Erythroblast (primary cell): ENCODE measurements around the gene FILIP1.

Source experiments
- GATA1 ChIP-seq: IDR thresholded peaks from 2 replicates; pipeline ENCODE4 v1.6.1; 2011; ENCODE audit warnings: low read depth, mild to moderate bottlenecking, control low read depth, low read length, moderate library complexity
- POLR2A ChIP-seq: IDR thresholded peaks from 2 replicates; pipeline ENCODE4 v1.6.1; 2011; ENCODE audit warnings: mild to moderate bottlenecking, low read length

- no peak for TF ChIP-seq POLR2A
- no peak for TF ChIP-seq GATA1
Observed at GRCh38 chr6:75499640-75500039, 6.0 kb upstream of the FILIP1 start.
